ENCODE results near the gene LRRC73.
"Not testable (repeated sequence)": the region's sequence is repeated elsewhere in the genome, so short reads cannot be mapped to it uniquely, and the experiment has no call there.

Gene LRRC73

GRCh38 chr6:43502666-43503065, 7.5 kb downstream of the LRRC73 start:
- Histone ChIP-seq H3K4me3 (ENCODE audit: low read depth in 1 of 2, low read length in 2 of 2) (no peak overlapping the region), H3K9ac (ENCODE audit: low read depth in 1 of 2, low read length in 2 of 2) (no peak overlapping the region), H3K9me3 (ENCODE audit: control insufficient read depth in 1 of 2, low read length in 2 of 2) (no peaks in the 10 kb centered on the region), H3K4me1 (ENCODE audit: control insufficient read depth in 1 of 2, insufficient read depth in 2 of 2, low read length in 2 of 2) (peaks cover 4% of the 10 kb centered on the region in 2 donors), H3K27me3 (ENCODE audit: control insufficient read depth in 1 of 2, insufficient read depth in 2 of 2, low read length in 2 of 2) (no peaks in the 10 kb centered on the region), H3K27ac (ENCODE audit: low read depth, low read length) (no peak overlapping the region), H3K36me3 (ENCODE audit: control insufficient read depth in 1 of 2, insufficient read depth in 2 of 2, low read length in 2 of 2) (peaks cover 35 to 76% of the 10 kb centered on the region in 2 donors)

DNA sequence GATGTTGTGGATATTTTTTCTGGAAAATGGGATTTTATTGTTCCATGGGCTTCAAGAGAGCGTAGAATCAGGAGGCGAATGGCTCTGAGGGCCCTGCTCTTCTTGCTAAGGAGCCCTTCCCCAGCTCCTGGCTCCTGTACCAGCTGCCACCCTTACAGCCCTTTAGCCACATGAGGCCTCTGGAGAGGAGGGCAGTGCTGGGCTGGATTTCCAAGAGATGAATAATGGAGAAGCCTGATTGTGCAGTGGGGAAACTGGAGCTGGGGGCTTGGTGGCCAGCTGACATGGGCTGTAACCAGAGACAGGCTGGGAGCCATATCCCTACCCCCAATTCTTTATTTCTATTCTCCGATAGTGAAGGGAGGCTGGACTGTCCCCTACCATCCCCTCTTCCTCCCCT, 9.2 kb downstream of the LRRC73 start:
- Histone ChIP-seq H3K4me1 (ENCODE audit: control insufficient read depth in 1 of 2, insufficient read depth in 2 of 2, low read length in 2 of 2) (peaks cover 2 to 4% of the 10 kb centered on the region in 2 donors), H3K9ac (ENCODE audit: low read depth in 1 of 2, low read length in 2 of 2) (no peak overlapping the region), H3K27me3 (ENCODE audit: control insufficient read depth in 1 of 2, insufficient read depth in 2 of 2, low read length in 2 of 2) (no peaks in the 10 kb centered on the region), H3K36me3 (ENCODE audit: control insufficient read depth in 1 of 2, insufficient read depth in 2 of 2, low read length in 2 of 2) (peaks cover 37 to 79% of the 10 kb centered on the region in 2 donors), H3K27ac (ENCODE audit: low read depth, low read length) (no peak overlapping the region), H3K4me3 (ENCODE audit: low read depth in 1 of 2, low read length in 2 of 2) (no peak overlapping the region), H3K9me3 (ENCODE audit: control insufficient read depth in 1 of 2, low read length in 2 of 2) (no peaks in the 10 kb centered on the region)

DNA sequence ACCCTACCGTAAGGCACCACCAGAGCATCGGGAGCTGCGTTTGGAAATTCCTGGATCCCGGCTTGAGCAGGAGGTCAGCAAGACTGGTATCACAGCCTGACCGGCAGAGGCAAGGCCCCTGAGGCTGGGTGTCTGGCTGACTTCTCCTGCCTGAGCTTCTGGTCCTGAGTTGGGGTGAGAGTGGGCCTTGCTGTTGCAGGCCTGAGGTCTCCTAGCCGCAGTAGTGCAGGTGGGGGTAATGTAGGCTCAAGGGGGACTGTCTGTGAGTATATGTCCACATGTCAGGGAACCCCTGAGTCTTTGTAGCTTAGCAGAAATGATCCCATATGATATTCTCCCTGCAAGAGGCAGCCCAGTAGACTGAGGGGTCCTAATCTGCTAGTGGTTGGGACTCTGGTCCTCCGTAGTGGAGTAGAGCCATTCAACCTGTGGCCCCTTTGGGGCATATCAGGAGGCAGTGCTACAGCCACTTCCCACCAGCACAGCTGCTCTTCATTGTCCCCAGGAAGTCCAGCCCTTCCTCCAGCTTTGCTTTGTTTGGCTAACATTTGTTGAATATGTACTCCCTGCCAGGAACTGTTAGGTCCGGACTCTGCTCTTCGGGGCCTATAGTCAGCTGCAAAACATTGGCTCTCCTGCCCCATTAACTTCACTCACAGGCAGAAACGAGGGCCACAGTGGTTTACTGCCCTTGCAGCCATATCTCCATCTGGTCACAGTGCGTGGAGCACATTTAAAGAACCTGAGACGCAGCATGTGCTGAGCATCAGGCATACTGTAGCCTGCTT, 10.9 kb downstream of the LRRC73 start:
- Histone ChIP-seq H3K9ac (ENCODE audit: low read depth in 1 of 2, low read length in 2 of 2) (no peak overlapping the region), H3K27ac (ENCODE audit: low read depth, low read length) (no peak overlapping the region), H3K36me3 (ENCODE audit: control insufficient read depth in 1 of 2, insufficient read depth in 2 of 2, low read length in 2 of 2) (peaks cover 37 to 70% of the 10 kb centered on the region in 2 donors), H3K9me3 (ENCODE audit: control insufficient read depth in 1 of 2, low read length in 2 of 2) (no peaks in the 10 kb centered on the region), H3K4me1 (ENCODE audit: control insufficient read depth in 1 of 2, insufficient read depth in 2 of 2, low read length in 2 of 2) (peaks cover 18 to 20% of the 10 kb centered on the region in 2 donors), H3K4me3 (ENCODE audit: low read depth in 1 of 2, low read length in 2 of 2) (no peak overlapping the region), H3K27me3 (ENCODE audit: control insufficient read depth in 1 of 2, insufficient read depth in 2 of 2, low read length in 2 of 2) (no peaks in the 10 kb centered on the region)

GRCh38 chr6:43498291-43498690, 11.9 kb downstream of the LRRC73 start:
- peaks cover 26 to 30% of the 10 kb centered on the region in 2 donors for H3K4me1 ChIP-seq (ENCODE audit: control insufficient read depth in 1 of 2, insufficient read depth in 2 of 2, low read length in 2 of 2)
- H3K4me3 ChIP-seq (ENCODE audit: low read depth in 1 of 2, low read length in 2 of 2); H3K27ac ChIP-seq (ENCODE audit: low read depth, low read length); H3K9ac ChIP-seq (ENCODE audit: low read depth in 1 of 2, low read length in 2 of 2); H3K9me3 ChIP-seq (ENCODE audit: control insufficient read depth in 1 of 2, low read length in 2 of 2); H3K27me3 ChIP-seq (ENCODE audit: control insufficient read depth in 1 of 2, insufficient read depth in 2 of 2, low read length in 2 of 2): not testable (repeated sequence)
- H3K36me3 ChIP-seq (ENCODE audit: control insufficient read depth in 1 of 2, insufficient read depth in 2 of 2, low read length in 2 of 2): peaks cover 33 to 62% of the 10 kb centered on the region in 2 donors

DNA sequence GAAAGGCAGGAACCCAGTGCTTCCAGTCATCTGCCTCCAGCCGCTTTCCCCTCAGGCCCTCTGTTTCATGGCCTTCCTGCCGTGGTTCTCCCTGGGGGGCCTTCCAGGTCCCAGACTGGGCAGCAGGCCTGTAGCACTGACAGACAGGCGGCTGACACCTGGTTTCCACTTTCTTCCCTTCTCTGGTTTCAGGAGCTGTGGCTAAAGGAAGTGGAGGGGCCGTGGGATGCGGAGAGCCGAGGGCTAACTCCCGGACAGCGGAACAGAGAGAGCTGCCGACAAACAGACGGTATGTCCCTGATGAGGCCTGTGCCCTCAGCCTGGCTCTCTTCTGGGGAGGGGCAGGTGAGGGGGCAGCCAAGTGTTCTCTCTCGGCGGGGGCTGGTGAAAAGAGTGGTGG, 12.5 kb downstream of the LRRC73 start:
- Histone ChIP-seq H3K4me3 (ENCODE audit: low read depth in 1 of 2, low read length in 2 of 2) (no peak overlapping the region), H3K9me3 (ENCODE audit: control insufficient read depth in 1 of 2, low read length in 2 of 2) (no peaks in the 10 kb centered on the region), H3K27ac (ENCODE audit: low read depth, low read length) (no peak overlapping the region), H3K36me3 (ENCODE audit: control insufficient read depth in 1 of 2, insufficient read depth in 2 of 2, low read length in 2 of 2) (peaks cover 31 to 56% of the 10 kb centered on the region in 2 donors), H3K27me3 (ENCODE audit: control insufficient read depth in 1 of 2, insufficient read depth in 2 of 2, low read length in 2 of 2) (no peaks in the 10 kb centered on the region), H3K4me1 (ENCODE audit: control insufficient read depth in 1 of 2, insufficient read depth in 2 of 2, low read length in 2 of 2) (peaks cover 32 to 36% of the 10 kb centered on the region in 2 donors), H3K9ac (ENCODE audit: low read depth in 1 of 2, low read length in 2 of 2) (no peak overlapping the region)

- peaks cover 31 to 50% of the 10 kb centered on the region in 2 donors for H3K36me3 ChIP-seq (ENCODE audit: control insufficient read depth in 1 of 2, insufficient read depth in 2 of 2, low read length in 2 of 2)
- H3K27ac ChIP-seq (ENCODE audit: low read depth, low read length): no peak overlapping the region
- H3K9ac ChIP-seq (ENCODE audit: low read depth in 1 of 2, low read length in 2 of 2): no peak overlapping the region
- H3K9me3 ChIP-seq (ENCODE audit: control insufficient read depth in 1 of 2, low read length in 2 of 2): no peaks in the 10 kb centered on the region
- H3K27me3 ChIP-seq (ENCODE audit: control insufficient read depth in 1 of 2, insufficient read depth in 2 of 2, low read length in 2 of 2): no peaks in the 10 kb centered on the region
- H3K4me1 ChIP-seq (ENCODE audit: control insufficient read depth in 1 of 2, insufficient read depth in 2 of 2, low read length in 2 of 2): peaks cover 38 to 42% of the 10 kb centered on the region in 2 donors
- no peak overlapping the region for H3K4me3 ChIP-seq (ENCODE audit: low read depth in 1 of 2, low read length in 2 of 2)
Measured at GRCh38 chr6:43497129-43497396, 13.1 kb downstream of the LRRC73 start.

DNA sequence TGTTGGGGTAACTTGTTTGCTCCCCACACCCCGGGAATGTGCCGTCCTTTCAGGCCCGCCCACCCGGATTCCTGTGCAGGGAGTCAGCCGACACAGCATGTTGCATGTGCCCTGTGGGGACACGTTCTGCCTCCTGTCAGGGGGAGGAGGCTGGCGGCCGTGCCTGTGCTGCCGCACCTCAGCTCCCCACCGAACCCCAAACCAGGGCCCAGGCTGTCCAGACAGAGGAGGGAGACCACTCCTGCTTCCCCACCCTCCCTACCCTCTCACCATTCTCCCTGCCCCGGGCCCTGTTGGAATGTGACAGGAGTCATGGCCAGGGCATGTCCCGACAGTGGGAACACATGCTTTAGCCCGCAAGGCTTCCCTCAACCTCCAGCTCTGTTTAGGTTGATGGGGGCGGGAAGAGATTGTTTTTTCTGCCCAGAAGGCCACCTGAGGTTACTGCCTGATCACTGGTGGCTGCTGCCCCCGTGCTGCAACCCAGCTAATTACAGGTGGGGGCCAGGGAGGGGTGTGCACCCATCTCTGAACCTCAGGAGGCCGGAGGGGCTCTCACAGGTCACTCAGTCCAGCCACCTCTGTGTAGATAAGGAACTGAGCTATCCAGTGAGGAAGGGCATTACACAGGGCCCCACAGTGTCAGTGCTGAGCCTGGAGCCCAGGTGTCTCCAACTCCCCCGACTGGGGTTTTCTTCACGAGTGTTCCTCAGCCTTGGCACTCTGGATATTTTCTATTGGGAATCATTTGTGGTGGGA, 13.6 kb downstream of the LRRC73 start:
- H3K4me3 ChIP-seq (ENCODE audit: low read depth in 1 of 2, low read length in 2 of 2): no peak overlapping the region
- no peak overlapping the region for H3K27ac ChIP-seq (ENCODE audit: low read depth, low read length)
- peaks cover 43 to 46% of the 10 kb centered on the region in 2 donors for H3K4me1 ChIP-seq (ENCODE audit: control insufficient read depth in 1 of 2, insufficient read depth in 2 of 2, low read length in 2 of 2)
- peaks cover 31 to 47% of the 10 kb centered on the region in 2 donors for H3K36me3 ChIP-seq (ENCODE audit: control insufficient read depth in 1 of 2, insufficient read depth in 2 of 2, low read length in 2 of 2)
- H3K9me3 ChIP-seq (ENCODE audit: control insufficient read depth in 1 of 2, low read length in 2 of 2): no peaks in the 10 kb centered on the region
- no peak overlapping the region for H3K9ac ChIP-seq (ENCODE audit: low read depth in 1 of 2, low read length in 2 of 2)
- H3K27me3 ChIP-seq (ENCODE audit: control insufficient read depth in 1 of 2, insufficient read depth in 2 of 2, low read length in 2 of 2): no peaks in the 10 kb centered on the region

- no peaks in the 10 kb centered on the region for H3K27me3 ChIP-seq (ENCODE audit: control insufficient read depth in 1 of 2, insufficient read depth in 2 of 2, low read length in 2 of 2)
- peaks cover 26 to 36% of the 10 kb centered on the region in 2 donors for H3K36me3 ChIP-seq (ENCODE audit: control insufficient read depth in 1 of 2, insufficient read depth in 2 of 2, low read length in 2 of 2)
- H3K4me3 ChIP-seq (ENCODE audit: low read depth in 1 of 2, low read length in 2 of 2): no peak overlapping the region
- H3K9me3 ChIP-seq (ENCODE audit: control insufficient read depth in 1 of 2, low read length in 2 of 2): no peaks in the 10 kb centered on the region
- peaks cover 43 to 46% of the 10 kb centered on the region in 2 donors for H3K4me1 ChIP-seq (ENCODE audit: control insufficient read depth in 1 of 2, insufficient read depth in 2 of 2, low read length in 2 of 2)
- no peak overlapping the region for H3K27ac ChIP-seq (ENCODE audit: low read depth, low read length)
- no peak overlapping the region for H3K9ac ChIP-seq (ENCODE audit: low read depth in 1 of 2, low read length in 2 of 2)
Measured at GRCh38 chr6:43495409-43495941, 14.7 kb downstream of the LRRC73 start.

- no peak overlapping the region for H3K9ac ChIP-seq (ENCODE audit: low read depth in 1 of 2, low read length in 2 of 2)
- peaks cover 20 to 29% of the 10 kb centered on the region in 2 donors for H3K36me3 ChIP-seq (ENCODE audit: control insufficient read depth in 1 of 2, insufficient read depth in 2 of 2, low read length in 2 of 2)
- H3K4me3 ChIP-seq (ENCODE audit: low read depth in 1 of 2, low read length in 2 of 2): no peak overlapping the region
- H3K27me3 ChIP-seq (ENCODE audit: control insufficient read depth in 1 of 2, insufficient read depth in 2 of 2, low read length in 2 of 2): no peaks in the 10 kb centered on the region
- no peak overlapping the region for H3K27ac ChIP-seq (ENCODE audit: low read depth, low read length)
- H3K9me3 ChIP-seq (ENCODE audit: control insufficient read depth in 1 of 2, low read length in 2 of 2): no peaks in the 10 kb centered on the region
- H3K4me1 ChIP-seq (ENCODE audit: control insufficient read depth in 1 of 2, insufficient read depth in 2 of 2, low read length in 2 of 2): peaks cover 43 to 46% of the 10 kb centered on the region in 2 donors
Measured at GRCh38 chr6:43494766-43495165, 15.4 kb downstream of the LRRC73 start.

- Histone ChIP-seq H3K4me1 (ENCODE audit: control insufficient read depth in 1 of 2, insufficient read depth in 2 of 2, low read length in 2 of 2) (peaks cover 43 to 46% of the 10 kb centered on the region in 2 donors), H3K27ac (ENCODE audit: low read depth, low read length) (peak overlapping the region; percentile 30)
Measured at GRCh38 chr6:43494321-43494720, 15.8 kb downstream of the LRRC73 start.

More at GRCh38 chr6:43494321-43494720, 15.8 kb downstream of the LRRC73 start:
- Histone ChIP-seq H3K9me3 (ENCODE audit: control insufficient read depth in 1 of 2, low read length in 2 of 2) (no peaks in the 10 kb centered on the region), H3K4me3 (ENCODE audit: low read depth in 1 of 2, low read length in 2 of 2) (no peak overlapping the region), H3K9ac (ENCODE audit: low read depth in 1 of 2, low read length in 2 of 2) (peak overlapping the region in 1 of 2 donors; percentile 10), H3K27me3 (ENCODE audit: control insufficient read depth in 1 of 2, insufficient read depth in 2 of 2, low read length in 2 of 2) (no peaks in the 10 kb centered on the region), H3K36me3 (ENCODE audit: control insufficient read depth in 1 of 2, insufficient read depth in 2 of 2, low read length in 2 of 2) (peaks cover 16 to 25% of the 10 kb centered on the region in 2 donors)
